ENCODE measurements around the gene GPHN.

DNA sequence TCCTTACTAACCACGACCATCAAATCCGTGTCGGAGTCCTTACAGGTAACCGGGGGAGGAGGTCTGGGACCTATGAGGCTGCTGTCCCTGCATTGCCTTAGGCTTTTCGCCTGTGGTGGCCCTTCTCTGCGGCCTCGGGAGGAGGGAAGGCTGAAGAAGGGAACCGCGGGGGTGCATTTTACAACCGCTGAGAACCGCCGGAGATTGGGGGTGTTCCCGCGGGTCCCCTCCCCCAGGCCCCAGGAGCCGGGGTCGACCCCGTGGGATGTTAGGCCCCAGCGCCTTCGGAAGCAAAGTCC lies 549 bp downstream of the GPHN start:
- TF ChIP-seq, protein P1, sequence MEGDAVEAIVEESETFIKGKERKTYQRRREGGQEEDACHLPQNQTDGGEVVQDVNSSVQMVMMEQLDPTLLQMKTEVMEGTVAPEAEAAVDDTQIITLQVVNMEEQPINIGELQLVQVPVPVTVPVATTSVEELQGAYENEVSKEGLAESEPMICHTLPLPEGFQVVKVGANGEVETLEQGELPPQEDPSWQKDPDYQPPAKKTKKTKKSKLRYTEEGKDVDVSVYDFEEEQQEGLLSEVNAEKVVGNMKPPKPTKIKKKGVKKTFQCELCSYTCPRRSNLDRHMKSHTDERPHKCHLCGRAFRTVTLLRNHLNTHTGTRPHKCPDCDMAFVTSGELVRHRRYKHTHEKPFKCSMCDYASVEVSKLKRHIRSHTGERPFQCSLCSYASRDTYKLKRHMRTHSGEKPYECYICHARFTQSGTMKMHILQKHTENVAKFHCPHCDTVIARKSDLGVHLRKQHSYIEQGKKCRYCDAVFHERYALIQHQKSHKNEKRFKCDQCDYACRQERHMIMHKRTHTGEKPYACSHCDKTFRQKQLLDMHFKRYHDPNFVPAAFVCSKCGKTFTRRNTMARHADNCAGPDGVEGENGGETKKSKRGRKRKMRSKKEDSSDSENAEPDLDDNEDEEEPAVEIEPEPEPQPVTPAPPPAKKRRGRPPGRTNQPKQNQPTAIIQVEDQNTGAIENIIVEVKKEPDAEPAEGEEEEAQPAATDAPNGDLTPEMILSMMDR (IDR thresholded peaks at IDR 0.05): no peak
- no peak for TF ChIP-seq POLR2A (IDR thresholded peaks at IDR 0.05)

Measured in heart left ventricle (tissue), 13 donors.